AG04449 (cell line): ENCODE data around the gene HERPUD2.

Experiments
- CTCF ChIA-PET: fragments of 350-600 bp; formaldehyde crosslinking; extraction: SDS; loops from one replicate; lab custom pipeline; 2021; ENCODE audit warnings: antibody characterized with exemption; lab: Yijun Ruan, JAX
- POLR2A ChIA-PET: fragments of 400-600, 350-600 bp; formaldehyde crosslinking; extraction: SDS; loops from one replicate; lab custom pipeline; 2020; ENCODE audit warnings: antibody characterized with exemption, inconsistent platforms; lab: Yijun Ruan, JAX
- DNase-seq: peaks from one replicate; pipeline ENCODE4 v3.0.0-alpha.2; 2010; ENCODE audit warnings: low read depth, low spot score
- H3K4me3 ChIP-seq: 2 replicates; pipeline ENCODE4 v1.5.1; 2011; ENCODE audit warnings: low read depth, mild to moderate bottlenecking, control low read depth, low read length
- TF ChIP-seq, protein P1 (sequence below): IDR thresholded peaks from one replicate; pipeline ENCODE4 v1.5.1; 2011; ENCODE audit warnings: mild to moderate bottlenecking, moderate library complexity, low read length, control low read depth, inconsistent platforms; ENCODE audit not compliant: insufficient read depth; ENCODE audit errors: missing control alignments

The HERPUD2 gene

DNA sequence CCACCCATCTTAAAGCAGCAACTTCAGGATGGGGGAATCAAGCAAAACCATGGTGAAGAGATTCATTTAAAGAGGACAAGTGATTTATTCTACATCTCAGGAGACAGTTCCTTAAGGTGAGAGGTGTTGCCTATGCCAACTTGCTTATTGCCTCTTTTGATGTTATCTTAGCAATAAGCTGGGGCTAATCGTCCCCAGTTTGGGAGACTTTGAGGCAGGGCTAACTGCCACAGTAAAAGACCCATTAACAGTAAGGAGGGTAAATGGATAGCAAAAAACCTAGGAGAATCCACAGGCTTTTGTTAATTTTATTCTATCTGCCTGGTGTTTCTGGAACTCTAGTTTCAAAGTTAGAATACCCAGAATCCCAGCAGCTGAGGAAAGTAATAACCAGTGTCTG is 22.1 kb upstream of the HERPUD2 start:
- ChIA-PET CTCF (interaction anchor here (1.3 kb wide), 1 partner anchor 28 kb away, joined by 3 read pairs; no protein-coding TSS in a partner anchor), POLR2A (interaction anchor here (1.6 kb wide), 1 partner anchor 84 kb away, joined by 7 read pairs; the partner anchor contains the start of gene SEPTIN7)
- DNase-seq: no peak
- TF ChIP-seq, protein P1, sequence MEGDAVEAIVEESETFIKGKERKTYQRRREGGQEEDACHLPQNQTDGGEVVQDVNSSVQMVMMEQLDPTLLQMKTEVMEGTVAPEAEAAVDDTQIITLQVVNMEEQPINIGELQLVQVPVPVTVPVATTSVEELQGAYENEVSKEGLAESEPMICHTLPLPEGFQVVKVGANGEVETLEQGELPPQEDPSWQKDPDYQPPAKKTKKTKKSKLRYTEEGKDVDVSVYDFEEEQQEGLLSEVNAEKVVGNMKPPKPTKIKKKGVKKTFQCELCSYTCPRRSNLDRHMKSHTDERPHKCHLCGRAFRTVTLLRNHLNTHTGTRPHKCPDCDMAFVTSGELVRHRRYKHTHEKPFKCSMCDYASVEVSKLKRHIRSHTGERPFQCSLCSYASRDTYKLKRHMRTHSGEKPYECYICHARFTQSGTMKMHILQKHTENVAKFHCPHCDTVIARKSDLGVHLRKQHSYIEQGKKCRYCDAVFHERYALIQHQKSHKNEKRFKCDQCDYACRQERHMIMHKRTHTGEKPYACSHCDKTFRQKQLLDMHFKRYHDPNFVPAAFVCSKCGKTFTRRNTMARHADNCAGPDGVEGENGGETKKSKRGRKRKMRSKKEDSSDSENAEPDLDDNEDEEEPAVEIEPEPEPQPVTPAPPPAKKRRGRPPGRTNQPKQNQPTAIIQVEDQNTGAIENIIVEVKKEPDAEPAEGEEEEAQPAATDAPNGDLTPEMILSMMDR: no peak
- no peak overlapping the region for H3K4me3 ChIP-seq

DNA sequence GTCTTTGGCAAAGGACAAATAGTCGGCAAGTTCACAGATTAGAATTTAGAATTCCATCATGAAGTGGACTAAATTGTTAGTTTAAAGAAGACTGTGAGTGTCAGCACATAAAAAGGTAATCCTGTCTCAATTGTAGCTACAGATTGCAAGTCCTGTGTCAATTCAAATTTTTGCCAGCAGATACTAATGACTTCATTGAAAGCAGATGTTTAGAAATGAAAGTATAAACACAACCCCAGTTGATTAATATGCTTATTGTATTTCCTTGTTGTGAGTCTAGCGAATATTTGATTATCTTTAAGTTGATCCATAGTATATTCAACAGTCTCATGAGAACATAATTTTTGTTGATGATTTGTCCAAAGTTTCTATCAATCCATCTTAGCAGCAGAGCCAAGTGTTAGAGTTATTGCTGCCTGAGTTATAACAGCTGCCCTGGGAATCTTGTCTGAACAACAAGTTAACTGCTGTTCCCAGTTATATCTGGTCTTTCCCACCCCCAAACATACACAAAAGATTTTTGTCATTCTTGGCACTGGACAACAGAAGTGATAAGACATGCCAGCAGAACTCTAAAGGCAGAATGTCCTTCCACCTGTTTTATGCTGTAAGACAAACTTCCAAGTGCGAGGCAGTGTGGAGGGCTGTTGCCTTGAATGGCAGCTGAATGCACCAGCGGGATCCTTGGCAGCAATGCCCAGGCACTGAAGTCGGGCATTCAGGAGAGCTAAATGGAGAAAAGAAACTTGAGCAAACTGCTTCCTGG is 21.3 kb upstream of the HERPUD2 start:
- DNase-seq: no peak
- POLR2A ChIA-PET: interaction anchor here (1.6 kb wide), 1 partner anchor 84 kb away, joined by 7 read pairs; the partner anchor contains the start of gene SEPTIN7
- no peak overlapping the region for H3K4me3 ChIP-seq
- CTCF ChIA-PET: interaction anchor here (1.0 to 1.3 kb wide), 2 partner anchors 27 to 191 kb away, joined by 3 read pairs; no protein-coding TSS in a partner anchor
- TF ChIP-seq, protein P1: no peak

DNA sequence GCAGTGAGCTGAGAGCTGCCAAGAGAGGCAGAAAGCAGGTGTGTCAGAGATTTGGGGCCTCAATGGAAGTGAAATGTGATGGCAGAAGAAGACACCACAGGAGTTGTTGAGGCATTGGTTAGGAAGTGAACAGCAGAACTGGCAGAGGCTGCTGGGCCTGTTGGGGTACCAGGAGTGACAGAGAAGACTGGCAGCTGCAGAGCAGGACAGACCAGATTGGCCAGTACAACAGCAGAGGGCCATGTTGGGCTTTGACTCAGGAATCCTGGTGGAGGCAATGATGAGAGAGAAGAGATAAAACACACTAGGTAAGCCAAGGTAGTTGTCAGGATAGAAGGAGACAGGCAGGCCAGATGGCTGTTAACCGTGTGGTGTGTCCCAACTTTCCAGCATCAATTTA is 19.9 kb upstream of the HERPUD2 start:
- TF ChIP-seq, protein P1: no peak
- CTCF ChIA-PET: interaction anchor here (9.3 kb wide), 1 partner anchor 194 kb away, joined by 140 read pairs; no protein-coding TSS in a partner anchor
- no peak for DNase-seq
- H3K4me3 ChIP-seq: no peak overlapping the region
- POLR2A ChIA-PET: no interaction called here

DNA sequence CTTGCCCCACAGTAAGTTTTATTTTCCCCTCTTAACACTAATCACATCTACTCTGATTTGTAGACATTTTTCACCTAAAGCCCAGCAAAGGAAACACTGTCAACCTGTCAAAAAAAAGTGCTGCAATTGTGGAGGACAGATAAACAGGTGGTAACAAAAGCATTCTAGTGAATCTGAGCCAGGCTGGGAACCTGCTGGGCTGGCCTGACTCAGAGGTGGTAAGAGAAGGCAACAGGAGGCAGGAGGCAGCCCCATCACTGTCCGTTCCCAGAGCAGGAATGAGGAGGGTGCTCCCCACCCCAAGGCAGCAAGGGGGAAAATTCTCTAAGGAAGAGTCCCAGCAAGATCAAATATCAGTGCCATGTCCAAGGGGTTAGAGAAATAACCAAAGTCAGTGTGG is 19.5 kb upstream of the HERPUD2 start:
- H3K4me3 ChIP-seq: no peak overlapping the region
- DNase-seq: no peak
- CTCF ChIA-PET: interaction anchor here (9.3 kb wide), 1 partner anchor 195 kb away, joined by 140 read pairs; no protein-coding TSS in a partner anchor
- TF ChIP-seq, protein P1: no peak
- POLR2A ChIA-PET: no interaction called here

DNA sequence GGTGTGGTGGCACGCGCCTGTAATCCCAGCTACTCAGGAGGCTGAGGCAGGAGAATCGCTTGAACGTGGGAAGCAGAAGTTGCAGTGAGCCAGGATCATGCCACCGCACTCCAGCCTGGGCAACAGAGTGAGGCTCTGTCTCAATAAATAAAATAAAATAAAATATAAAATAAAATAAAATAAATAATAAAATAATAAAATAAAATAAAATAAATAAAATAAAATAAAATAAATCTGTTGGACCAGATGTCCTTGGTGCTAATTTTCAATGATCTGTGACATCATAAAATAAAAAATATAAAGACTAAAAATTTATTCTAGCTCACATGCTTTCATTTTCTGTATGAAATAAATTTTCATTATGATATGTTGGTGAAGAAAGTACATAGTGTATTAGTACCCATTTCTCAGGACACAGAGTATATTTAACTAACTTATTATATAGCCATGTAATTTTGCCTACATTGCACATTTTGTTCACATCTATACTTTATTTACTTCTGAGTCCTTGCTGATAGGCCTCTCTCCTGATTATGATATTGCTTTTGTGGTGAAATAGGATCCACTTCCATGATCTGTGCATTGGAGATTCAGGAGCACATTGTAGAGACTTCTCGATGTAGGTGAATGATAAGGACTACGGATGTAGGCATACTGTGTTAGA is 17.8 kb upstream of the HERPUD2 start:
- H3K4me3 ChIP-seq: no peak overlapping the region
- POLR2A ChIA-PET: interaction anchor here (1.3 kb wide), 1 partner anchor 88 kb away, joined by 3 read pairs; the partner anchor contains the start of gene SEPTIN7
- TF ChIP-seq, protein P1: no peak
- CTCF ChIA-PET: interaction anchor here (0.9 to 9.3 kb wide), 9 partner anchors 11 to 196 kb away, joined by 3 to 140 read pairs (median 7); partner anchors contain the start of gene SEPTIN7
- no peak for DNase-seq

DNA sequence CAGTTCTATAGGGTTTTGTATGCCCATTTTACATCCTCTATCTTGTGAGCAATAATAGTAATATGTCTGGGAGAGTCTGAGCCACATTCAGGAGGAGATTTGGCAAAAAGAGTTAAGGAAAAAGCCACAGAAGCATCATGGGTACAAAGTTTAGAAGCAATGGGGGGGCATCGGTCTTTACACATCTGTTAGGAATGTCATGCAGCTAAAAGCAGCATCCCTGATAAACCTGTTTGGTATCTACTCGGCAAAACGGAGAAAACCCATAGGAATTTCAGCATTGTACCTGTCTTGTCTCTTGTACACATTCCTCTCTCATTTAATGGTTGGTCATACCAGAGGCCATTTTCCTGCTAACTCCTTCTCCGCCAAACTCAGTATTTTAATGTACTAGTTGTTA is 12.5 kb upstream of the HERPUD2 start:
- TF ChIP-seq, protein P1: no peak
- ChIA-PET CTCF (interaction anchor here (0.6 to 9.3 kb wide), 8 partner anchors 10 to 202 kb away, joined by 3 to 140 read pairs (median 4); partner anchors contain the start of gene SEPTIN7), POLR2A (interaction anchor here (2.6 kb wide), 1 partner anchor 93 kb away, joined by 10 read pairs; the partner anchor contains the start of gene SEPTIN7)
- H3K4me3 ChIP-seq: no peak overlapping the region
- no peak for DNase-seq
